Stimulated activated CD8-positive, alpha-beta memory T cell treated with anti-CD3 and anti-CD28 coated beads, Interleukin-12 subunit alpha, Interleukin-12 subunit beta, amount 100 ng/mL, for 24 hours (primary cell): Measurements from ENCODE around the gene PRRX2.

Experiments used
- DNase-seq: peaks from one replicate; pipeline ENCODE4 v3.0.0-alpha.2; 2020; ENCODE audit errors: extremely low read depth

PRRX2 gene

GRCh38 chr9:129704807-129705206, 39.4 kb downstream of the PRRX2 start:
- no peak for DNase-seq

GRCh38 chr9:129708793-129709192, 43.3 kb downstream of the PRRX2 start:
- DNase-seq, result no peak

GRCh38 chr9:129709438-129710168, 44.2 kb downstream of the PRRX2 start:
- no peak for DNase-seq

- no peak for DNase-seq
Measured at GRCh38 chr9:129710169-129710453, 44.7 kb downstream of the PRRX2 start.

- no peak for DNase-seq
Measured at GRCh38 chr9:129712634-129713401, 47.4 kb downstream of the PRRX2 start.

GRCh38 chr9:129713402-129713679, 47.9 kb downstream of the PRRX2 start:
- no peak for DNase-seq

GRCh38 chr9:129714511-129715061, 49.1 kb downstream of the PRRX2 start:
- no peak for DNase-seq

- DNase-seq, result no peak
Measured at GRCh38 chr9:129716091-129716490, 50.6 kb downstream of the PRRX2 start.

- DNase-seq, result no peak
Measured at GRCh38 chr9:129717991-129718390, 52.5 kb downstream of the PRRX2 start.

GRCh38 chr9:129718647-129719046, 53.2 kb downstream of the PRRX2 start:
- DNase-seq, result no peak

- no peak for DNase-seq
Measured at GRCh38 chr9:129719135-129719534, 53.7 kb downstream of the PRRX2 start.

GRCh38 chr9:129720181-129720864, 54.9 kb downstream of the PRRX2 start:
- no peak for DNase-seq

- no peak for DNase-seq
Measured at GRCh38 chr9:129720865-129721545, 55.6 kb downstream of the PRRX2 start.

- no peak for DNase-seq
Measured at GRCh38 chr9:129722913-129723312, 57.5 kb downstream of the PRRX2 start.

GRCh38 chr9:129724456-129725190, 59.2 kb downstream of the PRRX2 start:
- DNase-seq, result no peak

- DNase-seq, result no peak
Measured at GRCh38 chr9:129725795-129726251, 60.4 kb downstream of the PRRX2 start.

- DNase-seq, result no peak
Measured at GRCh38 chr9:129726322-129727160, 61.1 kb downstream of the PRRX2 start.

- DNase-seq, result no peak
Measured at GRCh38 chr9:129728744-129729143, 63.3 kb downstream of the PRRX2 start.

GRCh38 chr9:129731477-129732085, 66.1 kb downstream of the PRRX2 start:
- no peak for DNase-seq

GRCh38 chr9:129732100-129732499, 66.7 kb downstream of the PRRX2 start:
- no peak for DNase-seq
